HG03159 (cell line): ENCODE measurements around the gene FOXS1.
"Not testable (repeated sequence)": the region's sequence is repeated elsewhere in the genome, so short reads cannot be mapped to it uniquely, and the experiment has no call there.

Experiments
- ATAC-seq: cut with Tn5 transposase; IDR thresholded peaks from one replicate; pipeline ENCODE4 v1.9.1; 2021; ENCODE audit warnings: mild to moderate bottlenecking, moderate library complexity; ENCODE audit not compliant: unreplicated experiment

Gene FOXS1

DNA sequence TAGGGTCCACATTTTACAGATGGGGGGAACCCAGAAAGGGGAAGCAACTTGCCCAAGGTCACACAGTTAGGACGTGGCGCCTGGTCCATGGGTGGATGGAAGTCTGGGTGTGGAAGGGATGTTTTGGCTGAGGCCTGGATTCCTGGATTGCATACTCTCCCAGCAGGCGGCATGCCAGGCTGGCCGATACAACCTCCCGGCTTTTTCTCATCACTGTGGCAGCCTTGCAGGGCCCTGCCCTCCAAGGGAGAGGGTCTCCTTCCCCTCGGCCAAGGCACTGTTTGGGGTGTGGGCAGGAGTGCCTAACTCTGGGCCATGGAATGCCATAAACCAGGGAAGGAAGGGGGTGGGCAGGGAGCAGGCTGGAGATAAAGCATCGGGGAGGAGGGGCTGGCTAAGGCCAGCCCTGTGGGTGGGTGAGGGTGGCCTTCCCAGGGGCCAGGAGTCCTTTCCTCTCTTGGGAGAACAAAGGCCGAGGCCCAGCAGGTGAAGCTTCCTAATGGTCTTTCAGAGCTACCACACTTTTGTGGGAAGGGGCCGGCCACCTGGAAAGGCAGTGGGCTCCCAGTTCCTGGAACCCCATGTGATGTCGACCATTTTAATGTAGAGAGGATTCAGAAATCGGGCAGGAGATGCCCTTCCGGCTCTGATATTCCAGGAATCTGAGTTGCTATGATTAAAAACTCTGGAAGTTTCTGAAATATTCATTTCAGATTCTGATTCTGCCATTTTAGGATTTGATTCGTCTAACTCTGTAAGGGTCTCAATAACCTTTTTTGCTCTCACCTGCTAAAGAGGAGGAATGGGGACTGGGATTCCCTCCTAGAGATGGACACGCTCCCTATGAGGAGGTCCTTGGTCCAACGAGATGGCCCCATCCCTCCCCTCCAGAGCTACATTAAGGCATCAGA lies 4.2 kb downstream of the FOXS1 start:
- ATAC-seq = no peak

DNA sequence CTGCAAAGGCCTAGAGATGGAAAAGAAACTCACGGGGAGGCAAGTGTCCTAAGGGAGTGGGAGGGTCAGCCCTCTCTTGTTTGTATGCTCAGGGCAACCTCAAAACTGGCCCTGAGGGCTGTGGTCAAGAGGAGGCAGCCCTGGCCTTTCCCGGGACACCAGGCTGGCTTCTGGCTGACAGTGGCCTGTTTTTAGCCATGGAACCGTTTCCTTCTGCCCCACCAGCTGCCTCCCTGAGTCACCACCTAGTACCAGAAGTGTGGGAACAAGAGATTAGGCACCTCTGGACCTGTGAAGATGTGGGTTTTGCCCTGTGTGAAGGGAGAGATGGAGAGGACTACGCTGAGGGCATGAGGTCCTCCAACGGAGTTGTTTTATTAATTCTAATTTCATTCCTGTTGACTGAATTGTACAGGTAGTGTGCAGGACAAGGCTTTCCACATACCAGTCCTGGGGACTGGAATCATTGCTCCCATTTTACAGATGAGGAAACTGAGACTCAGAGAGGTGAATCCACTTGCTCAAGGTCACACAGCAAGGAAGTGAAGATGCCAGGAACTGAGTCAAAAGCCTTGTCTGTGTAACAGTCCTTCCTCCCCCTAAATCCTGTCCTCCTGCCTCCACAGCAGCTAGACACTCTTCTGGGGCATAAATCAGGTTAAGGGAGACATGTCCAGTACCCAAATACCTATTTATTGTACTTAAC lies 5.5 kb downstream of the FOXS1 start:
- no peak for ATAC-seq

DNA sequence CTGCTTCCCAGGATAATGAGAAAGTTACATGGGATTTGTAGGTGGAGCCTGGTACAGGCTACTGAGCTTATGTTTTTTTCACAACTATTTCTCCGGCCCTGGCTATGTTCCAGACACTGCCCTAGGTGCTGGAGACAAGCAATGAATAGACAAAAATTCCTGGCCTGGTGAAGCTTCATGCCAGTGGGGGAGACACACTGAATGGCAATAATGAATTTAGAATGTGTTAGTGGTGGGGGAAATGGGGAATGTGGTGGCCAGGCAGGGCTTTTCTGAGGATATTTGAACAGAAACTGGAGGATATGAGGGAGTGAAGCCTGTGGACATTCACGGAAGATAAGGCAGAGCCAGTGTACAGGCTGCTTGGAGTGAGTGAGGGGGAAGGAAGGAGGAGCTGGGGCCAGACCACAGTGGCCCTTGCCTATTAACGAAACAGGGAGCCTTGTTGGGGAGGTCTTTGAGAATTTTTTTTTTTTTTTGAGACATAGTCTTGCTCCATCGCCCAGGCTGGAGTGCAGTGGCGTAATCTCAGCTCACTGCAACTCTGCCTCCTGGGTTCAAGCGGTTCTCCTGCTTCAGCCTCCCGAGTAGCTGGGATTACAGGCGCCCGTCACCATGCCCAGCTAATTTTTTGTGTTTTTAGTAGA lies 6.6 kb downstream of the FOXS1 start:
- ATAC-seq = no peak

DNA sequence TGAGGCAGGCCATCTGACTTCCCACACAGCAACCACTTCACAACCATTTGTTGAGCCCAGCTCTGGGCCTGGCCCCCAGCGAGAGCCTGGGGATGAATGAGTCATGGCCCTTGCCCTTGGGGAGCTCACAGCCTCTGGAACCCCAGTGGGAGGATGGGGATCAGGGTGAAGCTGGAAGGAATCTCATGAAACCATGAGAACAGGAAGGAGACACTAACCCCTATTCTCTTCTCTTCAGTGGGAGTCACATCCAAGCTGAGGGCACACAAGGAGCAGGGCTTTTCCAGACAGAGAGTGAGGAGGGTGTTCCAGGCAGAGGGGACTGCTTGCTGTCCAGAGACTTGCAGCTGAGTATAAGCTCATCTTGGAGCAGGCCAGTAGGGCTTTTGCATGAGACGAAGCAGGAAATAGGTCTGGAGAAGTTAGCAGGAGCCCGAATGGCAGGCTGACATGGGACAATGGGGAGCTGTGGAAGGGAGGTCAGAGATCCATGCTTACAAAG lies 7.5 kb downstream of the FOXS1 start:
- ATAC-seq = no peak

DNA sequence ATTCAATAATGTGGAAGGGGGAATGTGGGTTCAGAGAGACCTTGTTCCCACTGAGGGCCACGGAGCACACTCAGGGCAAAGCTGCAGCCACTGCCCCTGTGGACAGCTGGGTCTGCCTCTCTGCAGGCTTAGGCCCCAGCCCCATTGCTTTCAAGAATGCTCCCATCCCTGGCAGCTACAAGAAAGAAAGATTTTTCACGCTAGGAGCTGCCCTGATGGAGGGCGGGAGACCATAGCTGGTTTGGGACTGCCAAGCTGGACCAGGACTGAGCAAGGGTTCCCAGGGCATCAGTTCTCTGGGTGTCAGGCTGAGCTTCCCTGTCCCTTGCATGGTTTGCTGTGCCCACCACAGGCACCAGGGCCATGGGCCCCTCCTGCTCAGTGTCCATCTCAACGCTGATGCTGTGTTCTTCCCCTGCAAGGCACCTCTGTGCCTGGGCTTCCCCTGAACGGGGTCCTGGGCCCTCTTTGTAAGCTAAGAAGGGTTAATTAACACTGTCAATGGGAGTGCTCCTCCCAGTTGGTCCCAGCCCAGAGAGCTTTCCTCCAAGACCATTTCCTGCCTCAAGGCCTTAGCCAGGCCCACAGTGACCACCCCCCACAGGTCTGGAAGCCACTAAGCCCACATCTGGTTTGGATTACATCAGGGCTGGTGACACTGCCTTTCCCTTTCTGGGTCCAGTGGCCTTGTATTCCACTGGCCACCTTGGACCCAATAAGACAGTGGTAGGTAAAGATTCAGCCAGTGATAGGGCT lies 8.4 kb downstream of the FOXS1 start:
- ATAC-seq = no peak

DNA sequence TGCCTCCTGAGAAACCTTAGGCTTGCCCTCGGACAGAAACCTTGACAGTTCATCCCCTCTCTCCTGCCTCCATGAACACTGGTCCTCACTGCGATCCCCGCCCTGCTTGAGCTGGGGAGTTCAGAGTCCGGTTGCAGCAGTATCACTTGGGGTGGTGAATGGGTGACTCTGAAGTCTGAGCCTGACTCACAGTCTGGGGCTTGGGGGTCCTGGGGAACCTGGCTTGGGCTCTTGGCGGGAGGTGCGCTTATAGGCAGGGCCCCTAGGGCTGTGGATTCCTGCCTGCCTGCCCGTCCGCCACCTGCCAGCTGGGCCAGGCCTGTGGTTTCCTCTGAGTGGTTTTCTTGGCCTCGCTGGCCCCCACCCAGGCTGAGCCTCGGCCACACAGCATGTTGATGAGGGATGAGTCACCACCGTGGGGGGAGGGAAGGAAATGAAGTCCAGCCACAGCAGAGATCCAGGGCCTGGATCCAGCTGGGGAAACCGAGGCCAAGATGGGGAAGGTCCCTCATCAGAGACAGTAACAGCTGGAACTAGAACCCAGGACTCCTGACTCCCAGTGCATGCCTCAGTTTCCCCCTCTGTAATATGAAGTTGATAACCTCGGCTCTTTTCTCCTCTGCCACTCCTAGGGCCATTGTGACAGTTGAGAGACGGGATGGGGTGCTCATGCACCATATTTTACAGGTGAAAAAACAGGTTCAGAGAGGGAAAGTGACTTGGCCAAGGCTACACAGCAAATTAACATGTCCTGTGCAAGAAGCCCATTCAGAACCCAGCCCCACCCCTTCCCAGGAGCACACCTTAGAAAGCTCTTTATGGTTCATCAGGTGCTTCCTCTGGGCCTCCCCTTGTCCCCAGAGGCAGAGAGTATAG lies 9.2 kb downstream of the FOXS1 start:
- ATAC-seq = peak; percentile 57

DNA sequence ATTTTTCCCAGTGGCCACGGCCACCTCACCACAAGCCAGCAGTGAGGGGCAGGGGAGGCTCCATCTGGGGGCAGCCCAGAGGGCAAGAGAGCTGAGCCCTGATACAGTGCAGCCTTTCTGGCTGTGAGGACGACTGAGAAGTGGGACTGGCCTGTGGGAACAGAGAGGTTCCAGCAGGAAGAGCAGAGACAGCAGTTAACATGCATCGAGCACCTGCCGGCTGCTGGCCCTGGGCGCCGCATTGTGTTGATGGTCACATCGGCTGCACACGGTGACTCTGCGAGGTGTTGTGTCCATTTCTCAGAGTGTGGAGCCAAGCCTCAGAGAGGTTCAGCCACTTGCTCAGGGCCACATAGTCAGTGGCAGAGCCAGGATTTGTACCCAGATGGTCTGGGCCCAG lies 9.8 kb downstream of the FOXS1 start:
- peak; percentile 12 for ATAC-seq

DNA sequence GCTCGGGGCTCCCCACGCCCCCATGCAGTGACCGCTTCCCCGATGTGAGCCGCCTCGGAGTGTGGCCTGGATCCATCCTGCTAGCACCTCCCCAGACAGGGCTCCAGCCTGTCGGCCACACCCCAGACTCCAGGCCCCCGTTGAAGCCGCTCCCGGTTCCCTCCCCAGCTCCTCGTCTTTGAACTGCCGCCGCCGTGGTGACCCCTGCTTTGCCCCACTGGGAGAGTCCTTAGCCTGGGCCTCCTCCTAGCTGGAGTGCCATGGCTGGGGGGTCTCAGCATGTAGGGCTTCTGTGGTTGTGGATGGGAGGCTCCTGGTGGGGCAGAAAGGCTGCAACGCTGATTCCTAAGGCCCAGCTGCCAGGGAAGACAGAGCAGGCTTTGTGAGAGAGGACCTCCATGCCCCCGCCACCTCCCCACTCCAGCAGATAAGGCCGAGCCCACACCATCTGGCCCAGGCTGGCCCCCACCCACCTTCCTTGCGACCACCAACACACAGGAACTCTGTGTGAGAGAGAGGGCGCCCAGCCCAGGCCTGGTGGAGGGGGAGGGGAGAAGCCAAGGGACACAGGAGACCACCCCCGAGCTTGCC lies 11.4 kb downstream of the FOXS1 start:
- ATAC-seq = no peak

DNA sequence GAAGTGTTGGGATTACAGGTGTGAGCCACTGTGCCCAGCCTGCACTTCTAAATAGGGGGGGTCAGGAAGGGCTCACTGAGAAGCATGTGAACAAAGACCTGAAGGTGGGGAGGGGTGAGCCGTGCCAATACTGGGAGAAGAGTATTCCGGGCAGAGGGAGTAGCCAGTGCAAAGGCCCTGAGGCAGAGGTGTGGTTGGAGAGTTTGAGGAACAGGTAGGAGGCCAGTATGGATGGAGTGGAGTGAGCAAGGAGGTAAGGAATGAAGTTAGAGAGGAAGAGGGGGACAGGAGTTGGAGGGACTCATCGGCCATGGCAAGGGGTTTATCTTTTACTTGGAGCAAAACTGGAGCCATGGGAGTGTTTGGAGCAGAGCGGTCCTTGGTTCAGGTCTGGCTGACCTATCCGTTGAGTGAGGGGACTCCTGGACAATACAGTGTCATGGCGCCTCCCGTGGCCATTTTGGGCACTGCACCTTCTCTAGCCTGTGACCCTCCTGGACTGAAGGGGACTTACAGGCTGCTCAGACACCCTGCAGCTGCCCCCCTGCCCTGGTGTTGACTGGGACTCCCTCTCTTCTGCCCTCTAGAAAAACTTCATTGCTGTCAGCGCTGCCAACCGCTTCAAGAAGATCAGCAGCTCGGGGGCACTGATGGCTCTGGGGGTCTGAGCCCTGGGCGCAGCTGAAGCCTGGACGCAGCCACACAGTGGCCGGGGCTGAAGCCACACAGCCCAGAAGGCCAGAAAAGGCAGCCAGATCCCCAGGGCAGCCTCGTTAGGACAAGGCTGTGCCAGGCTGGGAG lies 12.1 kb downstream of the FOXS1 start:
- no peak for ATAC-seq

DNA sequence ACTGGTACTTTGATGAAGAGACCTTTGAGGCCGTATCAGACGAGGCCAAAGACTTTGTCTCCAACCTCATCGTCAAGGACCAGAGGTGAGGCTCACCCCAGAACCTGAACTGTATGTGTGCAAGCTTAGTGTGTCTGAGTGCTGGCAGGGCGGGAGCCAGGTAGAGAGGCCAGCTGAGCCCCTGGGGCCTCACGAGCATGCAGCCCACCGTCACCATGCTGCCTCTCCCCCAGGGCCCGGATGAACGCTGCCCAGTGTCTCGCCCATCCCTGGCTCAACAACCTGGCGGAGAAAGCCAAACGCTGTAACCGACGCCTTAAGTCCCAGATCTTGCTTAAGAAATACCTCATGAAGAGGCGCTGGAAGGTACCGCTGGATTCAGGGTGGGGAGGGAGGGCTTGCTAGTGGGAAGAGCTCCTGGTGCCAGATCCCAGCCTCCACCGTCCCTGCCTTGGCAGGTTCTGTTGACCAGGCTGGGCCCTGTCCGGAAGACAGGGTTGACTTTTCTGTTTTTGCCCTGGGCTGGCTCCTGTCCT lies 13.6 kb downstream of the FOXS1 start:
- ATAC-seq = no peak

DNA sequence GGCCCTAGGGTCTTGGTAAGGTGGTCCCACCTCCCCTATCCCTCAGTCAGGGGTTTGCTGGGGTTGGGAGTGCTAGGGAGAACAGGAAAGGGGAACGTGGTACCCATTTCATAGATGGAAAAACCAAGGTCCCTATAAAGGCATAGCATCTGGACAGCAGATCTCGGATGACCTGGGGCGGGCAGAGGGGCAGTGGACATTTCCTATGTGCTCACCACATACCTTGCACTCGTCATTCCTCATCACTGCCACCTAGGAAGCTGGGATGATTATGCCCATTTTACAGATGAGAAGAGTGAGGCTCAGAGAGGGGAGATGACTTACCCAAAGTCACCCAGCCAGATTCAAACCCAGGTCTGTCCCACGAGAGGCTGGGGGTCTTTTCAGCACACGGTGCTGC lies 14.2 kb downstream of the FOXS1 start:
- no peak for ATAC-seq

DNA sequence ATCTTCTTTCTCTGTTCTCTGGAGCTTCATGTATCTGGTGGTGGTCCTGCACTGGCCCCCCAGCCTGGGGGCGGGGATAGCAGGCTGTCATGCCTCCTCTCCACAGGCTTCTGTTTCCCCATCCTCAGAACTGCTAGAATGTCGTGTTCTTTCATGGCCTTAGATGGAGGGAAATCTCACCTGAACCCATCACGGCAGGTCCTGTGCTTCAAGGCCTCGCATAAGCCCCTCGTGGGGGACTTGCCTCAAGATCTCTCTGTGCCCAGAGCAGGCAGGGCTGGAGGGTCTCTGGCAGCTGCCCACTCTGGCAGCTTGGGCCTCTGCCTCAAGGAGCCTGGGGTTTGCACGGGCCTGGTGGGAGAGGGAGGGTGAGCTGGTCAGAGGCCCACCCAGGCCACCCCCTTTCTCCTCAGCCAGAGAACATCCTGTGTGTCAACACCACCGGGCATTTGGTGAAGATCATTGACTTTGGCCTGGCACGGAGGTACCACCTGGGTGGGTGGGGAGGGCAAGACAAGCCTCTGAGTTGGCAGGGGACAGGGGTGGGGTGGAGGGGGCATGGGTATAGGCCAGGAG lies 14.9 kb downstream of the FOXS1 start:
- ATAC-seq = no peak

DNA sequence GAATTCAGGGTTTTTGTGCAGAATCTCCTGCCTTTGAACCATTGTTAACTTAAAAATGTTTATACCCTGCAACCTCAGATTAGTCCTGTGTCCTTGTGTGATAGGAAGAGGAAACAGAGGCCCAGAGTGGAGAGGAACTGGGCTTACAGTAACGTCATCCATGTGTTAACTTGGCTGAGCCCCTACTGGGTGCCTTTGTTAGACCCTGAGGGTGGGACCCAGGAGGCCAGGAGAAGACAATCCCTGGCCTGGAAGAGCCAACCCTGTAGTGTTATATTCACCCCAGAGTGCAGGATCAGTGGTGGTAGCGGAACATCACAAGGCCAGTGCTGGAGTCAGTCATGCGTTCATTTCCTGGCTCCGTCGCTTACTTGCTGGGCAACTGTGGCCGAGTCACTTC lies 15.7 kb downstream of the FOXS1 start:
- ATAC-seq = no peak

DNA sequence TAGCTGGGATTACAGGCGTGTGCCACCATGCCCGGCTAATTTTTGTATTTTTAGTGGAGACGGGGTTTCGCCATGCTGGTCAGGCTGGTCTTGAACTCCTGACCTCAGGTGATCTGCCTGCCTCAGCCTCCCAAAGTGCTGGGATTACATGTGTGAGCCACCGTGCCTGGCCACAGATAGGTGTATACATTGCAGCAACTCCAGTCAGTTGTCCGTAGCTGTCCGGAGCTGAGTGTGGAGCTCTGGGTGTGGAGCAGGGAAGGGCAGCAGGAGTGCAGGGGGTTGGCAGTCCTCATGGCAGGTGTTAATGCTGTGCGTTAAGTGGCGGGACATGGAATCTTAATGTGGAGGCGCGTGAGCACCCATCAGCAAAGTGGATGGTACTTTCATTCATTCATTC lies 17.4 kb downstream of the FOXS1 start:
- ATAC-seq = not testable (repeated sequence)

DNA sequence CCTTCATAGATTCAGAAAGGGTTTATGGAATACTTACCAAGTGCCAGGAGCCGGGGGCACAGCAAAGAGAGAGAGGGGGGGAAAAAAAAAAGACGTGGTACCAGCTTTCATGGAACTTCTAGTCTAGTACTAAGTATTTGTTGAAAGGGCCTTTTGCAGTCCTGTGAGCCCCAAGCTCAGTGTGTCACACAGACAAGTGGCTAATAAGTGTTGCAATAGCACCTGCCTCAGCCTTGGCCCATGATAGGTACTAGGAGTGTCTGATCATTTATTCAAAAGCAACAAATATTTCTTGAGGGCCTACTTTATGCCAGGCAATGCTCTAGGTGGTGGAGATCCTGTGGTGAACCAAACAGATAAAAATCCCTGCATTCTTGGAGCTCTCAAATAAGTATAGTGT lies 18.3 kb downstream of the FOXS1 start:
- no peak for ATAC-seq

DNA sequence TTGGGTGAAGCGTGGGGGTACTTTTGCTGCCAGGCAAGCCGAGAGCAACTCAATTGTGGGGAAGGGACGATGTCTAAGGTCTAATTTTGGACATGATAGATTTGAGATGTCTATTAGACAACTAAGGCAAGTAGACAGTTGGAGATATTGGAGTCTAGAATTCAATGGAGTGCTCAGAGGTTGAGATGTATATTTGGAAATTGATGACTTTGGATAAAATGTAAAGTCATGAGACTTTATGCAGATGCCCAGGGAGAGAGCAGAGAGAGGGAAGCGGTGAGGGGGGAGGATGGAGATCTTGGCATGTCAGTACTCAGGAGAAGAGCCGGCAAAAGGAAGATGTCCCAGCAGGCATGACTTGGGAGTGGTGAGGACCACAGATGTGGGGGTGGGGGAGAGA lies 19.3 kb downstream of the FOXS1 start:
- ATAC-seq = no peak

DNA sequence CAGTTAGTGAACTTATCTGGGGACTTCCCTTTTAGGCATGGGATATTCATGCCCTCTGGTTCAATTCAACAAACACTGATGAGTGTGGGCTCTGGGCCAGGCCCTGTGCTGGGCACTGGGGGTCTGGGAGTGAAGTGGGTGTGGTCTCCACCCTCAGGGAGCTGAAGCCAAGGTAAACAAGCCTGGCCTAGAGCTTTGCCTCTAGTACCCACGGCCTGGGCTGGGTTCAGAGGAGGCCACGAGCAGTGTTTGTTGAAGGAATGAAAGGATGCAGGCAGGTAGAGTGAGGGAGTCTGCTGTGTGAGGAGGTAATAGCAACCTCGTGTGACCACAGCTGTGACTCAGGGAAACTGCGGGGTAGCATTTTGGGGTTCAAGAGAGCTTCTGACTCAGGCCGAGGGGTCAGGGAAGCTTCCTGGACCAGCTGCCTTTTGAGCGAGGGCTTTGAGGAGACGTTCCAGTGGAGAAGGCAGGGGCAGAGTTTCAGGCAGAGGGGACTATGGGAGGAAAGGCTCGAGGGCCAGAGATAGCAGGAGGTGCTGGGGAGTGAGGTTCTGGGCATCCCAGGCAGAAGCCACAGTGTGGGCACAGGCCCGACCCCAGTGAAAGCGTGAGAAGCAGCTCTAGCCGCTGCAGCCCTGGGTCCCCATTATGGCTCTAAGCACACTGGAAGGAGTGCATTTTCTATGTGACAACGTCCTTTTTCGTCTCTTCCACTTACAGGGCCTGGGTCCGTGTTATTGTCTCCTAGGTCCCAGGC lies 20.7 kb downstream of the FOXS1 start:
- ATAC-seq = no peak
